ENCODE measurements around the gene IFI44.

IFI44 gene

GRCh38 chr1:78649628-78650027 lies at the start of gene IFI44:
TSS of gene IFI44 (plus strand) at chr1:78649831. CDS start at chr1:78650196, 365 bp downstream.
- peak in 2 of 3 experiments; percentile 61 to 63 for DNase-seq (ENCODE audit: low read depth in 3 of 3)

GRCh38 chr1:78601068-78601467 lies 48.6 kb upstream of the IFI44 start:
- no peak for DNase-seq (ENCODE audit: low read depth in 3 of 3)

- DNase-seq (ENCODE audit: low read depth in 3 of 3), result no peak
Measured at GRCh38 chr1:78603206-78603605, 46.4 kb upstream of the IFI44 start.

- DNase-seq (ENCODE audit: low read depth in 3 of 3), result no peak
Measured at GRCh38 chr1:78604643-78605042, 45.0 kb upstream of the IFI44 start.

GRCh38 chr1:78606274-78606673 lies 43.4 kb upstream of the IFI44 start:
- no peak for DNase-seq (ENCODE audit: low read depth in 3 of 3)

- DNase-seq (ENCODE audit: low read depth in 3 of 3), result no peak
Measured at GRCh38 chr1:78607334-78607927, 42.2 kb upstream of the IFI44 start.

GRCh38 chr1:78607944-78608343 lies 41.7 kb upstream of the IFI44 start:
- no peak for DNase-seq (ENCODE audit: low read depth in 3 of 3)

- DNase-seq (ENCODE audit: low read depth in 3 of 3), result peak in 2 of 3 experiments; percentile 5 to 48
Measured at GRCh38 chr1:78617615-78618026, 32.0 kb upstream of the IFI44 start.

GRCh38 chr1:78619032-78619431 lies 30.6 kb upstream of the IFI44 start:
- no peak for DNase-seq (ENCODE audit: low read depth in 3 of 3)

GRCh38 chr1:78619446-78619802 lies 30.2 kb upstream of the IFI44 start:
- no peak for DNase-seq (ENCODE audit: low read depth in 3 of 3)

- peak; percentile 36 to 69 (median 65) for DNase-seq (ENCODE audit: low read depth in 3 of 3)
Measured at GRCh38 chr1:78619803-78620579, 29.6 kb upstream of the IFI44 start, which contains the start of gene IFI44L. TSS of gene IFI44L (plus strand) at chr1:78620448. CDS start at chr1:78627916, 7,468 bp downstream.

GRCh38 chr1:78620666-78621065 lies 29.0 kb upstream of the IFI44 start:
- no peak for DNase-seq (ENCODE audit: low read depth in 3 of 3)

- no peak for DNase-seq (ENCODE audit: low read depth in 3 of 3)
Measured at GRCh38 chr1:78622548-78622947, 27.1 kb upstream of the IFI44 start.

GRCh38 chr1:78624035-78624434 lies 25.6 kb upstream of the IFI44 start:
- DNase-seq (ENCODE audit: low read depth in 3 of 3), result no peak

- no peak for DNase-seq (ENCODE audit: low read depth in 3 of 3)
Measured at GRCh38 chr1:78627321-78627720, 22.3 kb upstream of the IFI44 start.

GRCh38 chr1:78630600-78630999 lies 19.0 kb upstream of the IFI44 start:
- no peak for DNase-seq (ENCODE audit: low read depth in 3 of 3)

- no peak for DNase-seq (ENCODE audit: low read depth in 3 of 3)
Measured at GRCh38 chr1:78633209-78633608, 16.4 kb upstream of the IFI44 start.

- no peak for DNase-seq (ENCODE audit: low read depth in 3 of 3)
Measured at GRCh38 chr1:78640462-78640861, 9.2 kb upstream of the IFI44 start.

- DNase-seq (ENCODE audit: low read depth in 3 of 3), result no peak
Measured at GRCh38 chr1:78641558-78641957, 8.1 kb upstream of the IFI44 start.

- DNase-seq (ENCODE audit: low read depth in 3 of 3), result no peak
Measured at GRCh38 chr1:78645723-78646122, 3.9 kb upstream of the IFI44 start.

- no peak for DNase-seq (ENCODE audit: low read depth in 3 of 3)
Measured at GRCh38 chr1:78647238-78647637, 2.4 kb upstream of the IFI44 start.

GRCh38 chr1:78650114-78650660 lies 556 bp downstream of the IFI44 start:
- DNase-seq (ENCODE audit: low read depth in 3 of 3), result no peak

GRCh38 chr1:78651241-78651640 lies 1.6 kb downstream of the IFI44 start:
- no peak for DNase-seq (ENCODE audit: low read depth in 3 of 3)

All from stimulated activated CD4-positive, alpha-beta T cell treated with anti-CD3 and anti-CD28 coated beads, TNF-alpha, amount 100 ng/mL, for 4 hours (primary cell).